HepG2 (cell line): ENCODE results near the gene TOM1L2. TPM values are rescaled to one million over a fixed set of nuclear protein-coding genes. Genes with fewer than 3 reads are reported as not detected.

Experiments
- ATAC-seq: fragments of 200-7000 bp; cut with Tn5 transposase; 3 replicates; pipeline ENCODE4 v1.9.1; 2020; ENCODE audit warnings: mild to moderate bottlenecking, moderate library complexity
- BruUV-seq: library from RNA; stranded (reverse); fragments of 400-500 nt; replicated peaks from 2 replicates; lab custom pipeline; 2021; lab: Mats Ljungman, UMichigan
- CTCF ChIA-PET: fragments of 300-600 bp; formaldehyde crosslinking; extraction: SDS; loops from one replicate; lab custom pipeline; 2021; ENCODE audit warnings: low total read pairs, inconsistent platforms, low intra/inter-chr PET ratio; lab: Yijun Ruan, JAX
- POLR2A ChIA-PET: fragments of 350-600 bp; sonication (Branson Sonifier 250); formaldehyde crosslinking; loops from one replicate; lab custom pipeline; 2020; ENCODE audit warnings: antibody characterized with exemption, inconsistent platforms; lab: Yijun Ruan, JAX
- DNase-seq: peaks from one replicate; pipeline ENCODE4 v3.0.0-alpha.2; 2015; ENCODE audit warnings: low spot score
- FAIRE-seq: peaks from 3 replicates; lab custom pipeline; 2011; peaks lifted over from hg19 to GRCh38; lab: Jason Lieb, UNC
- H2AFZ ChIP-seq: one replicate; pipeline ENCODE4 v1.6.1; 2011; ENCODE audit warnings: low read length, inconsistent platforms
- H3K27ac ChIP-seq: fragments of 300-600 bp; 3 replicates; pipeline ENCODE4 v1.8.0; 2011; ENCODE audit warnings: mixed run types, mild to moderate bottlenecking, mixed read lengths, low read length, inconsistent platforms; ENCODE audit not compliant: insufficient read depth; ENCODE audit errors: extremely low read length
- H3K27me3 ChIP-seq, 2 experiments: fragments of 200-600 bp in 1 of 2; 2 replicates in 1 of 2; 3 replicates in 1 of 2; pipeline versions ENCODE4 v1.6.0 to v1.8.0; 2011; ENCODE audit warnings: low read length in 2 of 2, mild to moderate bottlenecking in 2 of 2, moderate library complexity in 2 of 2, inconsistent platforms in 1 of 2; ENCODE audit not compliant: insufficient read depth in 2 of 2, control insufficient read depth in 1 of 2
- H3K36me3 ChIP-seq, 2 experiments: fragments of 200-600 bp in 1 of 2; replicated peaks in 1 of 2; 2 replicates in 1 of 2; 3 replicates in 1 of 2; pipeline versions ENCODE4 v1.5.1 to v1.8.0; 2011; ENCODE audit warnings: low read length in 2 of 2, inconsistent platforms in 1 of 2; ENCODE audit not compliant: insufficient read depth in 2 of 2, control insufficient read depth in 1 of 2
- H3K4me1 ChIP-seq: 2 replicates; pipeline ENCODE4 v1.5.1; 2012; ENCODE audit warnings: low read length, inconsistent platforms; ENCODE audit not compliant: insufficient read depth
- H3K4me2 ChIP-seq: 2 replicates; pipeline ENCODE4 v1.6.0; 2011; ENCODE audit warnings: low read depth, low read length, inconsistent platforms
- H3K4me3 ChIP-seq, 3 experiments: fragments of 200-600 bp in 1 of 3; sonication (generic), shearing (Covaris generic) in 1 of 3; replicated peaks in 1 of 3; 2 replicates each; pipeline ENCODE4 v1.5.1; 2011 to 2016; ENCODE audit warnings: low read length in 3 of 3, inconsistent platforms in 2 of 3, low read depth in 2 of 3, mild to moderate bottlenecking in 2 of 3, control low read depth in 1 of 3, mixed read lengths in 1 of 3; ENCODE audit not compliant: insufficient read depth in 1 of 3
- H3K79me2 ChIP-seq: one replicate; pipeline ENCODE4 v1.6.1; 2011; ENCODE audit warnings: low read length, inconsistent platforms; ENCODE audit not compliant: insufficient read depth
- H3K9ac ChIP-seq: 2 replicates; pipeline ENCODE4 v1.6.0; 2011; ENCODE audit warnings: mild to moderate bottlenecking, low read depth, low read length, inconsistent platforms; ENCODE audit not compliant: insufficient read depth
- H3K9me3 ChIP-seq: 2 replicates; pipeline ENCODE4 v1.5.1; 2012; ENCODE audit warnings: mild to moderate bottlenecking, low read length
- H4K20me1 ChIP-seq: 2 replicates; pipeline ENCODE4 v1.6.0; 2011; ENCODE audit warnings: inconsistent platforms, mild to moderate bottlenecking, low read length, moderate library complexity; ENCODE audit not compliant: insufficient read depth
- ATF1 ChIP-seq: IDR thresholded peaks from 2 replicates; pipeline ENCODE4 v1.6.1; 2016; ENCODE audit warnings: mild to moderate bottlenecking, control low read depth
- CBX5 ChIP-seq: sonication (generic); formaldehyde crosslinking; IDR thresholded peaks from 2 replicates; pipeline ENCODE4 v1.4.0; 2020; ENCODE audit warnings: missing genetic modification reagents, borderline replicate concordance
- KDM3A ChIP-seq: IDR thresholded peaks from 2 replicates; pipeline ENCODE4 v1.6.1; 2018; ENCODE audit warnings: low read depth, missing compliant biosample characterization
- PPARG ChIP-seq: conservative IDR thresholded peaks from 2 replicates; pipeline ENCODE4 v1.6.1; 2016; ENCODE audit warnings: missing biosample characterization, missing genetic modification reagents
- SMAD3 ChIP-seq: sonication (generic); formaldehyde crosslinking; IDR thresholded peaks from 2 replicates; pipeline ENCODE4 v1.4.0; 2020; ENCODE audit warnings: missing genetic modification reagents
- SMARCE1 ChIP-seq: fragments of 450-650 bp; IDR thresholded peaks from 2 replicates; pipeline ENCODE4 v1.6.1; 2017; ENCODE audit warnings: borderline replicate concordance
- SYNCRIP ChIP-seq: fragments of 200-400 bp; formaldehyde crosslinking; IDR thresholded peaks from 2 replicates; pipeline ENCODE4 v1.6.1; 2018; ENCODE audit warnings: mild to moderate bottlenecking, low read depth, low read length; ENCODE audit not compliant: insufficient read depth
- ZMYM3 ChIP-seq: sonication (generic); formaldehyde crosslinking; IDR thresholded peaks from 2 replicates; pipeline ENCODE4 v1.5.1; 2020; ENCODE audit warnings: mild to moderate bottlenecking, missing genetic modification reagents
- ZNF17 ChIP-seq: sonication (generic); formaldehyde crosslinking; IDR thresholded peaks from 2 replicates; pipeline ENCODE4 v1.5.0; 2020; ENCODE audit warnings: mild to moderate bottlenecking, missing genetic modification reagents
- ZNF589 ChIP-seq: sonication (generic); formaldehyde crosslinking; conservative IDR thresholded peaks from 2 replicates; pipeline ENCODE4 v1.8.0; 2022; ENCODE audit warnings: mild to moderate bottlenecking, moderate library complexity, missing genetic modification reagents
- ZNF678 ChIP-seq: sonication (generic); formaldehyde crosslinking; IDR thresholded peaks from 2 replicates; pipeline ENCODE4 v1.4.0; 2020; ENCODE audit warnings: mild to moderate bottlenecking, missing genetic modification reagents
- ZSCAN25 ChIP-seq: sonication (generic); formaldehyde crosslinking; IDR thresholded peaks from 2 replicates; pipeline ENCODE4 v1.8.0; 2022; ENCODE audit warnings: mild to moderate bottlenecking, missing genetic modification reagents
- WGBS: methylation state at CpG from one replicate; pipeline ENCODE4 v1.1.6; 2017; ENCODE audit warnings: low lambda C conversion rate; 5-methylcytosine and 5-hydroxymethylcytosine counted together
- in situ Hi-C: cut with HindIII; loops from 2 replicates; pipeline ENCODE4 v1.10.0; 2017; ENCODE audit warnings: low pct_unique_long_range_greater_than_20kb; ENCODE audit not compliant: extremely low pct_ligation_motif_present
- intact Hi-C: fragments of 100-400 bp; cut with micrococcal nuclease; formaldehyde crosslinking; loops from one replicate; pipeline ENCODE4 v1.10.0; 2022; ENCODE audit not compliant: unreplicated experiment
- polyA plus RNA-seq, 8 experiments: library from polyadenylated mRNA; depleted of rRNA in 3 of 8; stranded (reverse) in 7 of 8; unstranded in 1 of 8; fragments of >200 nt; fragmentation: Illumina TruSeq in 4 of 8; extraction: Trizol in 4 of 8; gene quantifications; 2 replicates each; pipeline versions ENCODE4 v1.2.1 to v1.2.3, GENCODE V29; 2011 to 2016; ENCODE audit warnings: low read depth in 4 of 8, missing spikeins in 1 of 8, mixed read lengths in 1 of 8; ENCODE audit not compliant: insufficient read depth in 1 of 8
- total RNA-seq, 5 experiments: library from RNA; depleted of rRNA; stranded (reverse); fragments of >200 nt; fragmentation: Illumina TruSeq; extraction: Trizol; gene quantifications; 2 replicates each; pipeline ENCODE4 v1.2.3, GENCODE V29; 2016; ENCODE audit warnings: low read depth in 1 of 5
- TF ChIP-seq, protein P1 (sequence below): IDR thresholded peaks from 2 replicates; pipeline ENCODE4 v1.6.1; 2016; ENCODE audit warnings: missing compliant biosample characterization, missing genetic modification reagents, borderline replicate concordance
- TF ChIP-seq, protein P2 (sequence below): sonication (generic); formaldehyde crosslinking; IDR thresholded peaks from 2 replicates; pipeline ENCODE4 v1.8.0; 2022; ENCODE audit warnings: mild to moderate bottlenecking, missing genetic modification reagents; ENCODE audit not compliant: insufficient replicate concordance
- TF ChIP-seq, protein P3 (sequence below), 2 experiments: sonication (generic) in 1 of 2; formaldehyde crosslinking in 1 of 2; IDR thresholded peaks; 2 replicates each; pipeline versions ENCODE4 v1.6.1 to v1.9.0; 2014 to 2022; ENCODE audit warnings: antibody characterized with exemption in 1 of 2, borderline replicate concordance in 1 of 2, inconsistent platforms in 1 of 2, low read depth in 1 of 2, missing genetic modification reagents in 1 of 2
- TF ChIP-seq, protein P4 (sequence below): IDR thresholded peaks from 2 replicates; pipeline ENCODE4 v1.6.1; 2016

TOM1L2 gene
- total and polyA plus RNA-seq, 2 of the 13 experiments (the other 11 are each of a cell fraction or from before 2014, with no cell fraction given): 4.7 to 7.4 TPM

DNA sequence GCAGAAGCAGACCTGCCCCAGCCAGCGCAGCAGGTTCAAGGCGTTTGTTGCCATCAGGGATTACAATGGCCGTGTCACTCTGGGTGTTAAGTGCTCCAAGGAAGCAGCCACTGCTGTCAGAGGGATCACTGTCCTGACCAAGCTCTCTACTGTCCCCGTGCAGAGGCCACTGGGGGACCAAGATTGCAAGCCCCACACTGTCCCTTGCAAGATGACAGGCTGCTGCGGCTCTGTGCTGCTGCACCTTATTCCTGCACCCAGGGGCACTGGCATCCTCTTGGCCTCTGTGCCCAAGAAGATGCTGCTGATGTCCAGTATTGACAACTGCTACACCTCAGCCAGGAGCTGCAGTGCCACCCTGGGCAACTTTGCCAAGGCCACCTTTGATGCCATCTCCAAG is 39.1 kb upstream of the TOM1L2 start:
- DNase-seq (no peak), FAIRE-seq (no peak), ATAC-seq (no peak)
- intact Hi-C loops: no loop called here
- Histone ChIP-seq H3K27ac (no peak overlapping the region), H3K36me3 (peaks cover 0 to 3% of the 10 kb centered on the region in 2 experiments; a peak in 4 of 5 replicates), H3K4me2 (no peak overlapping the region), H3K9ac (no peak overlapping the region), H3K79me2 (no peaks in the 10 kb centered on the region), H3K4me3 (no peak overlapping the region), H3K4me1 (no peaks in the 10 kb centered on the region), H4K20me1 (no peaks in the 10 kb centered on the region), H2AFZ (no peak overlapping the region), H3K27me3 (no peaks in the 10 kb centered on the region), H3K9me3 (no peaks in the 10 kb centered on the region)
- in situ Hi-C loops: loop anchor here (25.0 kb wide), 1 partner anchor 101 kb away; the partner anchor contains the start of gene MYO15A
- BruUV-seq: no TSS peak
- ChIA-PET POLR2A (no interaction called here), CTCF (no interaction called here)
- 100% methylated on average over 2 of the region's 5 CpGs for WGBS
- TF ChIP-seq SMAD3 (CRISPR knock-in tag) (no peak), CBX5 (CRISPR knock-in tag) (no peak), KDM3A (no peak), ZNF17 (CRISPR knock-in tag) (no peak), SYNCRIP (no peak), PPARG (CRISPR knock-in tag) (no peak), ZMYM3 (CRISPR knock-in tag) (no peak), ZNF589 (CRISPR knock-in tag) (no peak), ATF1 (no peak), SMARCE1 (no peak), ZSCAN25 (no peak), ZNF678 (CRISPR knock-in tag) (no peak)
- TF ChIP-seq, protein P1, sequence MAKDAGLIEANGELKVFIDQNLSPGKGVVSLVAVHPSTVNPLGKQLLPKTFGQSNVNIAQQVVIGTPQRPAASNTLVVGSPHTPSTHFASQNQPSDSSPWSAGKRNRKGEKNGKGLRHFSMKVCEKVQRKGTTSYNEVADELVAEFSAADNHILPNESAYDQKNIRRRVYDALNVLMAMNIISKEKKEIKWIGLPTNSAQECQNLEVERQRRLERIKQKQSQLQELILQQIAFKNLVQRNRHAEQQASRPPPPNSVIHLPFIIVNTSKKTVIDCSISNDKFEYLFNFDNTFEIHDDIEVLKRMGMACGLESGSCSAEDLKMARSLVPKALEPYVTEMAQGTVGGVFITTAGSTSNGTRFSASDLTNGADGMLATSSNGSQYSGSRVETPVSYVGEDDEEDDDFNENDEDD: no peak
- TF ChIP-seq, protein P2, sequence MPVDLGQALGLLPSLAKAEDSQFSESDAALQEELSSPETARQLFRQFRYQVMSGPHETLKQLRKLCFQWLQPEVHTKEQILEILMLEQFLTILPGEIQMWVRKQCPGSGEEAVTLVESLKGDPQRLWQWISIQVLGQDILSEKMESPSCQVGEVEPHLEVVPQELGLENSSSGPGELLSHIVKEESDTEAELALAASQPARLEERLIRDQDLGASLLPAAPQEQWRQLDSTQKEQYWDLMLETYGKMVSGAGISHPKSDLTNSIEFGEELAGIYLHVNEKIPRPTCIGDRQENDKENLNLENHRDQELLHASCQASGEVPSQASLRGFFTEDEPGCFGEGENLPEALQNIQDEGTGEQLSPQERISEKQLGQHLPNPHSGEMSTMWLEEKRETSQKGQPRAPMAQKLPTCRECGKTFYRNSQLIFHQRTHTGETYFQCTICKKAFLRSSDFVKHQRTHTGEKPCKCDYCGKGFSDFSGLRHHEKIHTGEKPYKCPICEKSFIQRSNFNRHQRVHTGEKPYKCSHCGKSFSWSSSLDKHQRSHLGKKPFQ: no peak
- TF ChIP-seq, protein P3, sequence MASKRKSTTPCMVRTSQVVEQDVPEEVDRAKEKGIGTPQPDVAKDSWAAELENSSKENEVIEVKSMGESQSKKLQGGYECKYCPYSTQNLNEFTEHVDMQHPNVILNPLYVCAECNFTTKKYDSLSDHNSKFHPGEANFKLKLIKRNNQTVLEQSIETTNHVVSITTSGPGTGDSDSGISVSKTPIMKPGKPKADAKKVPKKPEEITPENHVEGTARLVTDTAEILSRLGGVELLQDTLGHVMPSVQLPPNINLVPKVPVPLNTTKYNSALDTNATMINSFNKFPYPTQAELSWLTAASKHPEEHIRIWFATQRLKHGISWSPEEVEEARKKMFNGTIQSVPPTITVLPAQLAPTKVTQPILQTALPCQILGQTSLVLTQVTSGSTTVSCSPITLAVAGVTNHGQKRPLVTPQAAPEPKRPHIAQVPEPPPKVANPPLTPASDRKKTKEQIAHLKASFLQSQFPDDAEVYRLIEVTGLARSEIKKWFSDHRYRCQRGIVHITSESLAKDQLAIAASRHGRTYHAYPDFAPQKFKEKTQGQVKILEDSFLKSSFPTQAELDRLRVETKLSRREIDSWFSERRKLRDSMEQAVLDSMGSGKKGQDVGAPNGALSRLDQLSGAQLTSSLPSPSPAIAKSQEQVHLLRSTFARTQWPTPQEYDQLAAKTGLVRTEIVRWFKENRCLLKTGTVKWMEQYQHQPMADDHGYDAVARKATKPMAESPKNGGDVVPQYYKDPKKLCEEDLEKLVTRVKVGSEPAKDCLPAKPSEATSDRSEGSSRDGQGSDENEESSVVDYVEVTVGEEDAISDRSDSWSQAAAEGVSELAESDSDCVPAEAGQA (IDR thresholded peaks at IDR 0.05; ENCODE audit: low read depth): no peak
- TF ChIP-seq, protein P3 (CRISPR knock-in tag; IDR thresholded peaks at IDR 0.05; ENCODE audit: borderline replicate concordance): no peak
- TF ChIP-seq, protein P4, sequence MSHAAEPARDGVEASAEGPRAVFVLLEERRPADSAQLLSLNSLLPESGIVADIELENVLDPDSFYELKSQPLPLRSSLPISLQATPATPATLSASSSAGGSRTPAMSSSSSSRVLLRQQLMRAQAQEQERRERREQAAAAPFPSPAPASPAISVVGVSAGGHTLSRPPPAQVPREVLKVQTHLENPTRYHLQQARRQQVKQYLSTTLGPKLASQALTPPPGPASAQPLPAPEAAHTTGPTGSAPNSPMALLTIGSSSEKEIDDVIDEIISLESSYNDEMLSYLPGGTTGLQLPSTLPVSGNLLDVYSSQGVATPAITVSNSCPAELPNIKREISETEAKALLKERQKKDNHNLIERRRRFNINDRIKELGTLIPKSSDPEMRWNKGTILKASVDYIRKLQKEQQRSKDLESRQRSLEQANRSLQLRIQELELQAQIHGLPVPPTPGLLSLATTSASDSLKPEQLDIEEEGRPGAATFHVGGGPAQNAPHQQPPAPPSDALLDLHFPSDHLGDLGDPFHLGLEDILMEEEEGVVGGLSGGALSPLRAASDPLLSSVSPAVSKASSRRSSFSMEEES (CRISPR knock-in tag): no peak
